ENCODE results near the gene DYNAP.

DYNAP gene

GRCh38 chr18:54555996-54556395, 35.0 kb upstream of the DYNAP start:
- H3K4me3 ChIP-seq (replicated peaks; ENCODE audit: insufficient read depth, low read length): no peak overlapping the region
- H3K27ac ChIP-seq (replicated peaks): no peak overlapping the region
- no peaks in the 10 kb centered on the region for H3K27me3 ChIP-seq (ENCODE audit: insufficient read depth, poor library complexity, severe bottlenecking)
- TF ChIP-seq CTCF (IDR thresholded peaks at IDR 0.05; ENCODE audit: insufficient read depth, low read length): no peak
- TF ChIP-seq REST (IDR thresholded peaks at IDR 0.05; ENCODE audit: insufficient replicate concordance, low read depth): no peak
- TF ChIP-seq SPI1 (IDR thresholded peaks at IDR 0.05; ENCODE audit: borderline replicate concordance, low read depth): no peak
- no peak for TF ChIP-seq POLR2AphosphoS5 (IDR thresholded peaks at IDR 0.05; ENCODE audit: low read depth)
- no peak for TF ChIP-seq GABPA (IDR thresholded peaks at IDR 0.05; ENCODE audit: low read depth)
- no peak for DNase-seq (ENCODE audit: low read depth in 1 of 2, low spot score in 1 of 2)

GRCh38 chr18:54557958-54558357, 33.1 kb upstream of the DYNAP start:
- Histone ChIP-seq H3K27ac (replicated peaks) (no peak overlapping the region), H3K27me3 (ENCODE audit: insufficient read depth, poor library complexity, severe bottlenecking) (no peaks in the 10 kb centered on the region), H3K4me3 (replicated peaks; ENCODE audit: insufficient read depth, low read length) (no peak overlapping the region)
- DNase-seq (ENCODE audit: low read depth in 1 of 2, low spot score in 1 of 2): no peak
- no peak for TF ChIP-seq POLR2AphosphoS5 (IDR thresholded peaks at IDR 0.05; ENCODE audit: low read depth)
- TF ChIP-seq CTCF (IDR thresholded peaks at IDR 0.05; ENCODE audit: insufficient read depth, low read length): no peak
- no peak for TF ChIP-seq SPI1 (IDR thresholded peaks at IDR 0.05; ENCODE audit: borderline replicate concordance, low read depth)

- H3K27me3 ChIP-seq (ENCODE audit: insufficient read depth, poor library complexity, severe bottlenecking): no peaks in the 10 kb centered on the region
- peak in 1 of 2 experiments; percentile 13 for DNase-seq (ENCODE audit: low read depth in 1 of 2, low spot score in 1 of 2)
- no peak overlapping the region for H3K4me3 ChIP-seq (replicated peaks; ENCODE audit: insufficient read depth, low read length)
- H3K27ac ChIP-seq (replicated peaks): no peak overlapping the region
- TF ChIP-seq CTCF (IDR thresholded peaks at IDR 0.05; ENCODE audit: insufficient read depth, low read length) (peak; percentile 69), SPI1 (IDR thresholded peaks at IDR 0.05; ENCODE audit: borderline replicate concordance, low read depth) (no peak), POLR2AphosphoS5 (IDR thresholded peaks at IDR 0.05; ENCODE audit: low read depth) (no peak), GABPA (IDR thresholded peaks at IDR 0.05; ENCODE audit: low read depth) (no peak), REST (IDR thresholded peaks at IDR 0.05; ENCODE audit: insufficient replicate concordance, low read depth) (no peak)
These were observed 32.1 kb upstream of the DYNAP start for GRCh38 chr18:54558609-54559585.
